GM18867 (cell line): Measurements from ENCODE around the gene LRIG2.
A peak's percentile ranks its signal among the peaks of the same experiment; 100 is the strongest.
"Not testable (repeated sequence)": the region's sequence is repeated elsewhere in the genome, so short reads cannot be mapped to it uniquely, and the experiment has no call there.

Experiments used
- ATAC-seq: cut with Tn5 transposase; IDR thresholded peaks from one replicate; pipeline ENCODE4 v1.9.1; 2021; ENCODE audit warnings: mild to moderate bottlenecking, moderate library complexity; ENCODE audit not compliant: unreplicated experiment

LRIG2 gene

DNA sequence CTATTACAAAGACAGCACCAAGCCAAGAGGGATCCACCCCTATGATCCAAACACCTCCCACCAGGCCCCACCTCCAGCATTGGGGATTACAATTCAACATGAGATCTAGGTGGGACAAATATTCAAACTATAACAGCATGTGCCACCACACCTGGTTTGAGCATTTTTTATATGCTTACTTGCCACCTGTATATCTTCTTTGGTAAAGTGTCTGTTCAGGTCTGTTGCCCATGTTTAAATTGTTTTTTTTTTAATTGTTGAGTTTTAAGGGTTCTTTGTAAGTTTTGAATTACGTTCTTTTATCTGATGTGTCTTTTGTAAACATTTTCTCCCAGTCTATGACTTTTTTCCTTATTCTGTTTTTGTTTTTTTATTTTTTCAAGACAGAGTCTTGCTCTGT lies 83.4 kb downstream of the LRIG2 start:
- no peak for ATAC-seq

- not testable (repeated sequence) for ATAC-seq
Measured at GRCh38 chr1:113158743-113159142, 85.7 kb downstream of the LRIG2 start.

- ATAC-seq: no peak
Measured at GRCh38 chr1:113166473-113166872, 93.5 kb downstream of the LRIG2 start.

DNA sequence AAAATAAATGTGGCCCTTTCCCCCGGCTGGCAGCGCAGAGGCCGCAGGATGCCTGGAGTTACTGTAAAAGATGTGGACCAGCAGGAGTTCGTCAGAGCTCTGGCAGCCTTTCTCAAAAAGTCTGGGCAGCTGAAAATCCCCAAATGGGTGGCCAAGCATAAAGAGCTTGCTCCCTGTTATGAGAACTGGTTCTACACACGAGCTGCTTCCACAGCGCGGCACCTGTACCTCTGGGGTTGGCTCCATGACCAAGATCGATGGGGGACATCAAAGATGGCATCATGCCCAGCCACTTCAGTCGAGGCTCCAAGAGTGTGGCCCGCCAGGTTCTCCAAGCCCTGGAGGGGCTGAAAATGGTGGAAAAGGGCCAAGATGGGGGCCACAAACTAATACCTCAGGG lies 95.9 kb downstream of the LRIG2 start:
- ATAC-seq: no peak

DNA sequence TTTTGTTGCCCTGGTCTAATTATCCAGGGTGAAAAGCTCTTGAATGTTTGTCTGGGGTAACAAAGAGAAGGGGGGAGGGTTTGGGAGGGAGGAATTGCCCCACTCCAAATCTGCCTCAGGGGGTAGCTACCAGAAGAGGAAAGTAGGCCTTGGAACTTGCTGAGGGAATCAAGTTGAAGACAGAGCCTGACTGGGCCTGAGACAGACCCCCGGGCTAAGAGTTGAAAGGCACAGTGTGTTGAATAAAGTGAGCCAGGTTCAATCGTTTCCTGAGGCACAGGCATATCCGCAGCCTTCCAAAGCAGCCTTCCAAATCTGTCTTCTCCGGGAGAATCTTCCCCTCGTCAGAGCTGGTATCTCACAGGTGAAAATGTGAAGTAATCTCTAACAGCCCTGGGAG lies 96.6 kb downstream of the LRIG2 start:
- ATAC-seq: no peak

DNA sequence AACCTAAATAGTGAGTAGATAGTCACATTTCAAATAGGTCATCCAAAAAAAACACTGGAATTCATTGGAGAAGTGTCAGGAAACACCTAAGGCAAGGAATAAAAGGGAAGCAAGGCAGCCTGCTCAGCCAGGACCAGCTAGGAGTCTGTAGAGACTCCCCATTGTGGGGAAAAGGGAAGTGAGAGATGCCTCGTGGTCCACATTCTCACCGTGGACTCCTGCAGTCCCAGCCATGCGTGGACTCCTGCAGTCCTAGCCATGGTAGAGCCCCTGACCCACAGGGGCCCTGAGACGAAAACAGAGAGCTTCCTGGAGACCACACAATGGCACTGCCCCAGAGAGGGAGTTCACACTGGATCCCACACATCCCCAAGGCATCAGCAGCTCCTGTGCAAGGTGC lies 97.5 kb downstream of the LRIG2 start:
- peak; percentile 59 for ATAC-seq

GRCh38 chr1:113178106-113178505 lies 105.1 kb downstream of the LRIG2 start:
- ATAC-seq: peak; percentile 89

GRCh38 chr1:113178522-113178921 lies 105.5 kb downstream of the LRIG2 start:
- ATAC-seq: no peak
